Hepatic stellate cell (primary cell): Measurements from ENCODE around the gene INPP4A.
"Not testable (repeated sequence)": the region's sequence is repeated elsewhere in the genome, so short reads cannot be mapped to it uniquely, and the experiment has no call there.

Experiments
- DNase-seq: peaks from one replicate; pipeline ENCODE4 v3.0.0; 2011; ENCODE audit warnings: low spot score

The INPP4A gene

GRCh38 chr2:98444436-98445176 is at the start of gene INPP4A:
INPP4A (plus strand) TSS chr2:98444858; CDS start chr2:98520049, 75,191 bp downstream.
- DNase-seq = peak; percentile 73

- DNase-seq = no peak
Measured at GRCh38 chr2:98395977-98396376, 48.7 kb upstream of the INPP4A start.

GRCh38 chr2:98396745-98397355 is 47.8 kb upstream of the INPP4A start:
- DNase-seq = no peak

GRCh38 chr2:98399140-98399539 is 45.5 kb upstream of the INPP4A start:
- DNase-seq = no peak

- DNase-seq = no peak
Measured at GRCh38 chr2:98403878-98404277, 40.8 kb upstream of the INPP4A start.

GRCh38 chr2:98404556-98405250 is 40.0 kb upstream of the INPP4A start:
- DNase-seq = no peak

GRCh38 chr2:98405301-98405700 is 39.4 kb upstream of the INPP4A start:
- no peak for DNase-seq

- no peak for DNase-seq
Measured at GRCh38 chr2:98408155-98408554, 36.5 kb upstream of the INPP4A start.

GRCh38 chr2:98412751-98413458 is 31.8 kb upstream of the INPP4A start:
- DNase-seq = peak; percentile 25

GRCh38 chr2:98414246-98414645 is 30.4 kb upstream of the INPP4A start:
- not testable (repeated sequence) for DNase-seq

GRCh38 chr2:98415719-98416248 is 28.9 kb upstream of the INPP4A start:
- DNase-seq = not testable (repeated sequence)

GRCh38 chr2:98416383-98417159 is 28.1 kb upstream of the INPP4A start:
- no peak for DNase-seq

GRCh38 chr2:98419544-98419943 is 25.1 kb upstream of the INPP4A start:
- DNase-seq = no peak

GRCh38 chr2:98419977-98420725 is 24.5 kb upstream of the INPP4A start:
- DNase-seq = no peak

GRCh38 chr2:98422449-98422848 is 22.2 kb upstream of the INPP4A start:
- DNase-seq = no peak

- no peak for DNase-seq
Measured at GRCh38 chr2:98426771-98427170, 17.9 kb upstream of the INPP4A start.

- no peak for DNase-seq
Measured at GRCh38 chr2:98432145-98432544, 12.5 kb upstream of the INPP4A start.

- no peak for DNase-seq
Measured at GRCh38 chr2:98433363-98433964, 11.2 kb upstream of the INPP4A start.

GRCh38 chr2:98434492-98434891 is 10.2 kb upstream of the INPP4A start:
- DNase-seq = no peak

GRCh38 chr2:98435670-98436069 is 9.0 kb upstream of the INPP4A start:
- not testable (repeated sequence) for DNase-seq
